Measurements from ENCODE around the gene FOXF2. TPM values are rescaled to one million over a fixed set of nuclear protein-coding genes. Genes with fewer than 3 reads are reported as not detected.

Gene FOXF2
- polyA plus RNA-seq, 3 donors from 2014 or later, result not detected

- no peak overlapping the region for H3K4me3 Mint-ChIP-seq
- DNase-seq, result no peak
- H3K27ac Mint-ChIP-seq, result no peak overlapping the region
- no peaks in the 10 kb centered on the region for H3K9me3 Mint-ChIP-seq
- no peaks in the 10 kb centered on the region for H3K4me1 Mint-ChIP-seq
- H3K36me3 Mint-ChIP-seq, result no peaks in the 10 kb centered on the region
- H3K27me3 Mint-ChIP-seq (ENCODE audit: low read depth in 3 of 3), result peaks cover 2 to 18% (median 4%) of the 10 kb centered on the region in 3 donors
These were observed 53.6 kb downstream of the FOXF2 start for GRCh38 chr6:1442929-1443328.

Other genes with a start within 250 kb of the FOXF2 start
- not detected for gene FOXQ1, start 77.5 kb upstream of the FOXF2 start, polyA plus RNA-seq
- gene FOXC1, start 220.3 kb downstream of the FOXF2 start, polyA plus RNA-seq, result under 1 TPM in 1 of 3 donors, not detected in 2; 0.22 TPM

All from immature natural killer cell (primary cell).